ENCODE measurements around the gene NUTF2.

DNA sequence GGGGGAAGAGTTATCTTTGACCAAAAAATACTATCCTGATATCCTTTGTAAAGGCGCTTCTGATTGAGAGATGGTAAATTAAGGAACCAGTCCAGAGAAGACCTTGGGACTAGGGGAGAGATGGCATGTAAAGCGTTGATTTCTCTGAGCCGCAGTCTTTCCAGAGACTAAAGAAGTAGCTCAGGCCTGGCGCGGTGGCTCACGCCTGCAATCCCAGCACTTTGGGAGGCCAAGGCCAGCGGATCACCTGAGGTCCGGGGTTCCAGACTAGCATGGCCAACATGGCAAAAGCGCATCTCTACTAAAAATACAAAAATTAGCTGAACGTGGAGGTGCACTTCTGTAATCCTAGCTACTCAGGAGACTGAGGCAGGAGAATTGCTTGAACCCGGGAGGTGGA, 1.4 kb downstream of the NUTF2 start:
- TF ChIP-seq, protein P1, sequence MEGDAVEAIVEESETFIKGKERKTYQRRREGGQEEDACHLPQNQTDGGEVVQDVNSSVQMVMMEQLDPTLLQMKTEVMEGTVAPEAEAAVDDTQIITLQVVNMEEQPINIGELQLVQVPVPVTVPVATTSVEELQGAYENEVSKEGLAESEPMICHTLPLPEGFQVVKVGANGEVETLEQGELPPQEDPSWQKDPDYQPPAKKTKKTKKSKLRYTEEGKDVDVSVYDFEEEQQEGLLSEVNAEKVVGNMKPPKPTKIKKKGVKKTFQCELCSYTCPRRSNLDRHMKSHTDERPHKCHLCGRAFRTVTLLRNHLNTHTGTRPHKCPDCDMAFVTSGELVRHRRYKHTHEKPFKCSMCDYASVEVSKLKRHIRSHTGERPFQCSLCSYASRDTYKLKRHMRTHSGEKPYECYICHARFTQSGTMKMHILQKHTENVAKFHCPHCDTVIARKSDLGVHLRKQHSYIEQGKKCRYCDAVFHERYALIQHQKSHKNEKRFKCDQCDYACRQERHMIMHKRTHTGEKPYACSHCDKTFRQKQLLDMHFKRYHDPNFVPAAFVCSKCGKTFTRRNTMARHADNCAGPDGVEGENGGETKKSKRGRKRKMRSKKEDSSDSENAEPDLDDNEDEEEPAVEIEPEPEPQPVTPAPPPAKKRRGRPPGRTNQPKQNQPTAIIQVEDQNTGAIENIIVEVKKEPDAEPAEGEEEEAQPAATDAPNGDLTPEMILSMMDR (IDR thresholded peaks at IDR 0.05; ENCODE audit: poor library complexity): no peak
- TF ChIP-seq EZH2 (IDR thresholded peaks at IDR 0.05; ENCODE audit: borderline replicate concordance): no peak

Measured in hepatocyte (in vitro differentiated cells).